NCI-H446 treated with DMSO at 0.1 percent for 48 hours (cell line): ENCODE results near the gene CYB561D2.
A peak's percentile ranks its signal among the peaks of the same experiment; 100 is the strongest.

ENCODE experiments used
- DNase-seq: peaks from one replicate; lab custom pipeline; 2025; lab: John Stamatoyannopoulos, UW

Gene CYB561D2

GRCh38 chr3:50365842-50366220 is 15.2 kb downstream of the CYB561D2 start:
- no peak for DNase-seq

- no peak for DNase-seq
Observed at GRCh38 chr3:50369012-50369670, 18.5 kb downstream of the CYB561D2 start.

DNA sequence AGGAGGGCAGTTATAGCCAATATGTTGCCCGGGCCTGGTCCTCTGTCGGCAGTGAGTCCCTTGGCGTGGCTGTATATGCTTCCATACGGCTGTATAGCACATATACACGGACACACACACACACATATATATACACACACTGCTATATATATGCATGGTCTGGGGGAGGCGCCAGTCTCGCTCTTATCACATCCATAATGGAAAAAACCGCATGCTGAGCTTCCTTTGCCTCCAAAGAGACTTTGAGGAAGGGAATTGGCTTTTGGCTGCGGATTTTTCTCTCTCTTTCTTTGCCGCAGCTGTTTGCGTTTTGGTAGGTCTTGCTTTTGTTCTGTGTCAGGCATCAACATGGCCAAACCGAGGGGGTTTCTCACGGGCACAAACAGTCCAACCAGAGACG is 19.9 kb downstream of the CYB561D2 start:
- no peak for DNase-seq

DNA sequence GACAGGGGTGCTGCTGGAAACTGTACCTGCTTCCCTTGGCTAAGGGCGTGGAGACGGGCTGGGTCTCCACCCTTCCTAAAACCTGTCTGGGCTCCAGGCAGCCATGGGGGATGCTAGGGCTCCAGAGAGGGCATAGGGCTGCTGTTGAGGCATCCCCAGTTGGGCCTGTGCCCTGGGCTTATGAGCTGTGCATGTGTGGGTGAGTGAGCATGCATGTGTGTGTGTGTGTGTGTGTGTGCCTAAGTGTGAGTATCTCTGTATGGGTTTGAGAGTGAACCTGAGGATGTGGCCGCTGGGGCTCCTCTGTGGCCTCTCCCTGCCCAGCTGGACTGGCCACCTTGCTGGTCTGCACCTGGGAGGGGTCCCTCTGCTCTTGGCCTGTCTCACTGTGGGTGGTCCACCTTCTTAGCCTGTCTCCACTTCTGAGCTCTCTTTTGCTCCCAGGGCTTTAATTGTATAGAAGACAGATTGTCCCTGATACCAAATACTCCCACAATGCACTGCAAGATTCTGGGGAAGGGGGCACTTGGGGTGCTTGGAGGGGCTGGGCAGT is 20.5 kb downstream of the CYB561D2 start:
- DNase-seq, result no peak

GRCh38 chr3:50372349-50372748 is 21.7 kb downstream of the CYB561D2 start:
- no peak for DNase-seq

GRCh38 chr3:50373146-50374051 is 22.7 kb downstream of the CYB561D2 start:
- DNase-seq, result no peak

DNA sequence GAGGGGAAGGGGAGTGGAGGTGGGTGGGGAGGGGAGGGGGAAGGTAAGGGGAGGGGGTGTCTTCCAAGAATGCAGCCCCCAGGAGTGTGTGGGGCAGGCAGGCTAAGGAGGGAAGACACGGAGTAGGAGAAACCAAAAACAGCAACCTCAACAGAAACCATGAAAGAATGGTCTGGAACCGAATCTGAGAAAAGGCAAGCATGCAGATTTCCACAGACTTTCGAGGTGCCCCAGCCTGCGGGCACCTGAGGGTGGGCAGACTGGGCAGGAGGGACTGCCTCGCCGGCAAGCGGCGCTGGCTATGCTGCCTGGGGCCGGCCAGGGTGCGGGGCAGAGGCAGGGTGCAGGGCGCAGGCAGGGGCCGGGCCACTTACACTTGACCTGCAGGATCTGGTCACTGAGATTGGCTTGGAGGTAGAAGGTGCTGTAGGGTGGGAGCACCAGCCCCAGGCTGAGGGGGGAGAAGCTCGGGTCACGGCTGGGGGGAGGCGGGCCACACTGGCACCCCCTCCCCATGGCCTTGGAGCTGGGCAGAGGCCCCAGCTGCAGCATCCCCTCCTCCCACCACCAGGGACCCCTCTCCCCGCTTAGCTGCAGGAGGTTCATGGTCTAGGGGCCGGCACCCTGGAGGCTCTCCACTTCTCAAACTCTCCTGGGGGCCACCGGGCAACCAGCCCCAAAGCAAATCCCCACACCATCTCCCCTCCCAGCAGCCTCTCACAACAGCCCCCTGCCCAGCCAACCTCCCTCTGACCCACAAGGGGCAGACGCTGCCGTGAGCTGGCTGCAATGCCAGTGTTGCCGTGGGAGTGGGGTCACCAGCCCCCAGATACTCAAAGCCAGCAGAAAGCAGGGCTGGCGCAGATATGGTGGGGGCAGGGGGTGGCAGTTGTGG is 23.9 kb downstream of the CYB561D2 start:
- DNase-seq, result no peak

- DNase-seq, result no peak
Observed at GRCh38 chr3:50375258-50375931, 24.7 kb downstream of the CYB561D2 start.

- DNase-seq, result no peak
Observed at GRCh38 chr3:50378024-50378423, 27.4 kb downstream of the CYB561D2 start.

DNA sequence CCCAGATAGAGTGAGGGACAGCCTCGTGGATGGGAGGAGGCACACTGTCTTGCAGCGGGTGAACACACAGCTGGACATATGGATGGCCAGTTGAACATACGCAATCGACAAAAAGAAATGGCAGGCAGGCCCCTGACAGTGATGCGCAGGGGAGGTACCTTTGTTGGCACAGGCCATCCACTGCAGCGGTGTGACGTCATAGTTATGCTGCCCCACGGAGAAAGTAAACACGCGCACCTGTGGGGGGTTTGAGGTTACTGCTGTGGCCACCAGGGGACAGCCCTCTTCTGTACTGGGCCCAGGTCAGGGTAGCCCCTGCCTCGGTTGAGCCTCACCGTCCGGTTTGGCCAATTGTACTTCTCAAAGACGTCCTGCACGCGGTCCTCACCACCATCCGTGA is 28.1 kb downstream of the CYB561D2 start:
- DNase-seq, result no peak

GRCh38 chr3:50380405-50381085 is 29.9 kb downstream of the CYB561D2 start:
- no peak for DNase-seq

DNA sequence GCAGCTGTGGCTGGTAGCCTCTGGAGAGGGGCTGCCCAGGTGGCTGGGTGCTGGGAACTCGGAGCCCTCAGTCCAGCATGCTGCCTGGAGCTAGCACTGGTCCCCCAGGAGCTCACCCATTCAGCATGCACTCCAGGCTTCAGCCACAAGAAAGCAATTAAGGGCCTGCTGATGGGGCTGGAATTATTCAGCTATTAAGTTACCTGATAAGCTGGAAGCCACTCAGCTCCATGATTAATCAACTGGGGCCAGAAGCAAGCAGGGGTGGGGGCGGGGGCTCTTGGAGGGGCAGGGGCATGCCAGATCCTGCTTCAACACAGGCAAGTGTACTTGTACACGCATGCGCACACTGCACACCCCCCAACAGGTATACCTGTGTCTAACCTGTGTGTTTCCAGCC is 30.7 kb downstream of the CYB561D2 start:
- no peak for DNase-seq

DNA sequence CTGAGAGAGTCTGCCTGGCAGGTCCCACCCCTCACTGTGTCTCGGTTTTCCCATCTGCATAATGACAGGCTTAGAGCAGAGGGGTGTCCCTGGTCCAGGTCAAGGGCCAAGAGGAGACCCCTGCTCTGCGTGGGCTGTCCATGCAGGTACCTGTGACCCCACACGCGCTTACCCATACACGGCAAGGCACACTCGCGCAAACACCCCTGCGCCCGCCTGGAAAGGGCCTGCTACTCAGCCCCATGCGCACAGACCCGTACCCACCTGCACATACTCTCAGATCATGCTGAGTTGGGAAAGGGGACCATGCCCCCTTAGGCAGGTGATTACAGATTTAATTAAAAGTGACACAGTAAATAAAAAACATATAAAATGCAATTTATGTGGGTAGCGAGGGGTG is 32.1 kb downstream of the CYB561D2 start:
- no peak for DNase-seq

DNA sequence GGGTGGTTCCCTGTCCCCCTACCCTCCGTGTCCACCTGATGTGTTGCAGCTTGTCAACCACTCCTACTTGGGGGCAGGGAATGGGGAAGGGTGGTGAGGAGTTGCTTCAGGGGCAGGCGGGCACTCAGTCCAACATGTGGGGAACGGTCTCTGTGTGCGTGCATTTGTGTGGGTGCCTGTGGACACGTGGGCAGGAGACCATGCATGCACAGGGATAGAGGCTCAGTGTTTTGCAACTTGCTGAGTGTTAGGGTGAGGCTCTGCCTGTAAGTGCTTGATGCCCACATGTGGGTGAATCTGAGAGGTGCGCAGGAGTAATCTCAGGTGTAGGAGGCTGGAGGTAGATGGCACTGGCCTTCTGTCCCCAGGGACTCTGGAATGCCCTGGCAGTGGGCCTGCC is 33.1 kb downstream of the CYB561D2 start:
- DNase-seq, result no peak

DNA sequence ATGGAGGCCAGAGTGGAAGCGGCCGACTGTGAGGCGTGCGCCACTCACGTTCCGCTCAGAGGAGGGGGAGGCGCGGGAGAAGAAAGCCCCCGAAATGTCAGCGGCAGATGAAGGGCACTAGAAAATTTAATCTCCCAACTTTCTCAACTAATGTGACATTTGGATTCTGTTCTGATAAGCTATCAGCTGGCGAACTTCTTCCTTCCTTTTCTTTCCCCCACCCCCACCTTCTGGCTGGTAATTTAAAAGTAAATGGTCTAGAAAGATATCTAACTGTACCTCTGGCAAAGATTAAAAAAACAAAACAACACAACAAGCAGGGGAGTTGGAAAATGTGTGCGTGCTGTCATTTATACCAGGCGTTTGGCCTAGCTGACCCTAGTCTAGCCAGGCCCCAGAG is 35.1 kb downstream of the CYB561D2 start:
- DNase-seq, result no peak

GRCh38 chr3:50388016-50388719 is 37.5 kb downstream of the CYB561D2 start:
- DNase-seq, result no peak

GRCh38 chr3:50388720-50389413 is 38.2 kb downstream of the CYB561D2 start:
- no peak for DNase-seq

GRCh38 chr3:50389414-50389767 is 38.7 kb downstream of the CYB561D2 start:
- no peak for DNase-seq

DNA sequence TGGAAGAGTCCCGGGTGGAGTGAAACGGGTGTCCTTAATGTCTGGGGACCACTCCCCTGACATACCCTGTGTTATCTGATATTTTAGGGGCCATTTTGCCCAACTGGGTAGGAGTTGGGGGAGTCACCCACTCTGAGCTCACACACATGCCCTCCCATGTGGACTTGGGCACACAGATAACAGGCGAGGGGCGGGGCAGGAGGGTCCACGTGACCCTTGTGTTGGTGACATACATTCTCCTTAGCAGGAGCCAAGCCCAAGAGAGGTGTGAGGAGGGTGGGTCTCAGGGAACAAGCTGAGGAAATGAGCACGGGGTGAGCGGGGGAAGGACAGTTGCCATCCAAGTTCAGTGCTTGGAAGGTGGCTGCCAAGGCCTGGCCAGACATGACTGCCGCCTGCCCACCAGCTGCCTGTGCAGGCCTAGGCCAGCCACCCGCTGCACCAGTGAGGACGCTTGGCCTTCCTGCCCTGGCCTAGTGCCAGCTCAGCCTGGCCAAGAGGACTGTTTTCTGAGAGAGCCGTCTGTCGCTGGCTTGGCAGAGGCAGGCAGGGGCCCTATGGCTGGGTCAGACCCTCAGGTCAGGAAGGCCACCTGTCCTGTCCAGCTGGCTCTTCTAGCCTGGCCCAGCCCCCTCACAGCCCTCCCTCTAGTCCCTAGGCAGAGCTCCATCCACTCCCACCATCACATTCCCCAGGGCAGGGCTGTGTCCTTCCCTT is 40.0 kb downstream of the CYB561D2 start:
- peak; percentile 48 for DNase-seq
